Neural progenitor cell (in vitro differentiated cells): Measurements from ENCODE around the gene ADAMTS3. TPM values are rescaled to one million over a fixed set of nuclear protein-coding genes. Genes with fewer than 3 reads are reported as not detected.

Source experiments
- DNase-seq: peaks from one replicate; pipeline ENCODE4 v3.0.0-alpha.2; 2016; ENCODE audit warnings: low spot score
- H2AFZ ChIP-seq: fragments of 200-600 bp; sonication (generic); replicated peaks from 2 replicates; pipeline ENCODE4 v1.6.1; 2016; ENCODE audit warnings: antibody characterized with exemption
- H3F3A ChIP-seq: fragments of 200-600 bp; sonication (generic); 2 replicates; pipeline ENCODE4 v1.6.1; 2016; ENCODE audit warnings: antibody characterized with exemption, low read depth
- H3K27ac ChIP-seq: fragments of 200-600 bp; sonication (generic); 2 replicates; pipeline ENCODE4 v1.5.1; 2016; ENCODE audit warnings: mild to moderate bottlenecking
- H3K27me3 ChIP-seq: fragments of 200-600 bp; sonication (generic); 2 replicates; pipeline ENCODE4 v1.6.1; 2016; ENCODE audit warnings: mild to moderate bottlenecking, moderate library complexity
- H3K36me3 ChIP-seq: fragments of 200-600 bp; sonication (generic); 2 replicates; pipeline ENCODE4 v1.5.1; 2016
- H3K4me1 ChIP-seq: fragments of 200-600 bp; sonication (generic); 2 replicates; pipeline ENCODE4 v1.6.1; 2016; ENCODE audit warnings: mixed run types
- H3K4me2 ChIP-seq: fragments of 200-600 bp; sonication (generic); 2 replicates; pipeline ENCODE4 v1.6.1; 2016
- H3K4me3 ChIP-seq: fragments of 200-600 bp; sonication (generic); 2 replicates; pipeline ENCODE4 v1.5.1; 2016
- H3K79me2 ChIP-seq: fragments of 200-600 bp; sonication (generic); 2 replicates; pipeline ENCODE4 v1.6.1; 2016; ENCODE audit warnings: low read depth
- H3K9ac ChIP-seq: fragments of 200-600 bp; sonication (generic); 2 replicates; pipeline ENCODE4 v1.6.1; 2016
- H3K9me3 ChIP-seq: fragments of 200-600 bp; sonication (generic); 2 replicates; pipeline ENCODE4 v1.5.1; 2016; ENCODE audit warnings: low read depth
- H4K20me1 ChIP-seq: fragments of 200-600 bp; sonication (generic); 2 replicates; pipeline ENCODE4 v1.6.1; 2016; ENCODE audit warnings: low read depth
- H3K27ac Mint-ChIP-seq: 3 replicates; pipeline ENCODE4 v1.8.0; 2021; ENCODE audit warnings: mixed read lengths
- H3K27me3 Mint-ChIP-seq: 2 replicates; pipeline ENCODE4 v1.8.0; 2022; ENCODE audit warnings: low read depth, mild to moderate bottlenecking, inconsistent platforms, moderate library complexity, mixed read lengths; ENCODE audit not compliant: insufficient read depth
- H3K36me3 Mint-ChIP-seq: 3 replicates; pipeline ENCODE4 v1.8.0; 2021; ENCODE audit warnings: mixed read lengths
- H3K4me1 Mint-ChIP-seq: 3 replicates; pipeline ENCODE4 v1.8.0; 2021; ENCODE audit warnings: mixed read lengths
- H3K4me3 Mint-ChIP-seq: 3 replicates; pipeline ENCODE4 v1.8.0; 2021; ENCODE audit warnings: mild to moderate bottlenecking, moderate library complexity, mixed read lengths
- H3K9me3 Mint-ChIP-seq: 3 replicates; pipeline ENCODE4 v1.8.0; 2020; ENCODE audit warnings: mixed read lengths
- EZH2 ChIP-seq: fragments of 200-600 bp; sonication (generic); IDR thresholded peaks from 2 replicates; pipeline ENCODE4 v1.6.1; 2017; ENCODE audit warnings: antibody characterized with exemption, mild to moderate bottlenecking, moderate library complexity
- EZH2phosphoT487 ChIP-seq: fragments of 200-600 bp; sonication (generic); IDR thresholded peaks from 2 replicates; pipeline ENCODE4 v1.6.1; 2017; ENCODE audit warnings: antibody characterized with exemption
- total RNA-seq: library from RNA; depleted of rRNA; stranded (reverse); fragments of >200 nt; gene quantifications from 2 replicates; pipeline ENCODE4 v1.2.3, GENCODE V29; 2015; ENCODE audit warnings: low replicate concordance
- TF ChIP-seq, protein P1 (sequence below): fragments of 200-600 bp; sonication (generic); IDR thresholded peaks from 2 replicates; pipeline ENCODE4 v1.5.1; 2017; ENCODE audit warnings: antibody characterized with exemption, mild to moderate bottlenecking

The ADAMTS3 gene
- total RNA-seq, 1 donor from 2014 or later: 2.1 TPM

GRCh38 chr4:72311291-72311690 lies 257.7 kb downstream of the ADAMTS3 start:
- Histone ChIP-seq H3K27ac (no peak overlapping the region), H3K4me3 (no peak overlapping the region), H3K9me3 (no peaks in the 10 kb centered on the region), H2AFZ (no peak overlapping the region), H3K4me2 (no peak overlapping the region), H4K20me1 (no peaks in the 10 kb centered on the region), H3F3A (peaks cover 9% of the 10 kb centered on the region), H3K36me3 (no peaks in the 10 kb centered on the region), H3K79me2 (no peaks in the 10 kb centered on the region), H3K27me3 (no peaks in the 10 kb centered on the region), H3K9ac (no peak overlapping the region), H3K4me1 (peaks cover 12% of the 10 kb centered on the region)
- H3K4me3 Mint-ChIP-seq: no peak overlapping the region
- H3K9me3 Mint-ChIP-seq: no peaks in the 10 kb centered on the region
- peaks cover 25% of the 10 kb centered on the region for H3K4me1 Mint-ChIP-seq
- DNase-seq: no peak
- H3K27me3 Mint-ChIP-seq: no peaks in the 10 kb centered on the region
- peaks cover 9% of the 10 kb centered on the region for H3K36me3 Mint-ChIP-seq
- peak overlapping the region; percentile 29 for H3K27ac Mint-ChIP-seq
- TF ChIP-seq, protein P1, sequence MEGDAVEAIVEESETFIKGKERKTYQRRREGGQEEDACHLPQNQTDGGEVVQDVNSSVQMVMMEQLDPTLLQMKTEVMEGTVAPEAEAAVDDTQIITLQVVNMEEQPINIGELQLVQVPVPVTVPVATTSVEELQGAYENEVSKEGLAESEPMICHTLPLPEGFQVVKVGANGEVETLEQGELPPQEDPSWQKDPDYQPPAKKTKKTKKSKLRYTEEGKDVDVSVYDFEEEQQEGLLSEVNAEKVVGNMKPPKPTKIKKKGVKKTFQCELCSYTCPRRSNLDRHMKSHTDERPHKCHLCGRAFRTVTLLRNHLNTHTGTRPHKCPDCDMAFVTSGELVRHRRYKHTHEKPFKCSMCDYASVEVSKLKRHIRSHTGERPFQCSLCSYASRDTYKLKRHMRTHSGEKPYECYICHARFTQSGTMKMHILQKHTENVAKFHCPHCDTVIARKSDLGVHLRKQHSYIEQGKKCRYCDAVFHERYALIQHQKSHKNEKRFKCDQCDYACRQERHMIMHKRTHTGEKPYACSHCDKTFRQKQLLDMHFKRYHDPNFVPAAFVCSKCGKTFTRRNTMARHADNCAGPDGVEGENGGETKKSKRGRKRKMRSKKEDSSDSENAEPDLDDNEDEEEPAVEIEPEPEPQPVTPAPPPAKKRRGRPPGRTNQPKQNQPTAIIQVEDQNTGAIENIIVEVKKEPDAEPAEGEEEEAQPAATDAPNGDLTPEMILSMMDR: no peak
- no peak for TF ChIP-seq EZH2phosphoT487
- no peak for TF ChIP-seq EZH2

DNA sequence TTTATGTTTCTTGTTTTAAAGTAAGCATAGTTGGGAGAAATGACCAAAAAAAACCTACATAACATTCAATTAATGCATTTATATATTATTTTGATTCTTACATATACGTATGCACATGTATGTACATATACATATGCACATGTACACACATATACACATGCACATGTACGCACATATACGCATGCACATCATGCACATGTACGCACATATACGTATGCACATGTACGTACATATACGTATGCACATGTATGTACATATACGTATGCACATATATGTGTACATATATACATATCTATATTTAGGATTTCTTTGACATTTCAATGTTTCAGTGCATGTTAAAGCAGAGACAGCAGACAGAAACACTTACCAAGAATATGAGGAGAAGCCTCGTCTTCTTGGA lies 263.4 kb downstream of the ADAMTS3 start:
- no peaks in the 10 kb centered on the region for H3K9me3 ChIP-seq
- no peak overlapping the region for H3K4me3 Mint-ChIP-seq
- no peak overlapping the region for H2AFZ ChIP-seq
- H3F3A ChIP-seq: no peaks in the 10 kb centered on the region
- peaks cover 2% of the 10 kb centered on the region for H3K4me1 Mint-ChIP-seq
- no peaks in the 10 kb centered on the region for H3K79me2 ChIP-seq
- peaks cover 7% of the 10 kb centered on the region for H3K36me3 Mint-ChIP-seq
- H4K20me1 ChIP-seq: no peaks in the 10 kb centered on the region
- H3K4me1 ChIP-seq: no peaks in the 10 kb centered on the region
- no peak overlapping the region for H3K27ac Mint-ChIP-seq
- TF ChIP-seq, protein P1: no peak
- TF ChIP-seq EZH2 (no peak), EZH2phosphoT487 (no peak)
- no peak for DNase-seq
- H3K9me3 Mint-ChIP-seq: no peaks in the 10 kb centered on the region
- H3K4me3 ChIP-seq: no peak overlapping the region
- no peaks in the 10 kb centered on the region for H3K27me3 Mint-ChIP-seq
- H3K27ac ChIP-seq: no peak overlapping the region
- no peaks in the 10 kb centered on the region for H3K27me3 ChIP-seq
- no peak overlapping the region for H3K9ac ChIP-seq
- no peak overlapping the region for H3K4me2 ChIP-seq
- no peaks in the 10 kb centered on the region for H3K36me3 ChIP-seq

DNA sequence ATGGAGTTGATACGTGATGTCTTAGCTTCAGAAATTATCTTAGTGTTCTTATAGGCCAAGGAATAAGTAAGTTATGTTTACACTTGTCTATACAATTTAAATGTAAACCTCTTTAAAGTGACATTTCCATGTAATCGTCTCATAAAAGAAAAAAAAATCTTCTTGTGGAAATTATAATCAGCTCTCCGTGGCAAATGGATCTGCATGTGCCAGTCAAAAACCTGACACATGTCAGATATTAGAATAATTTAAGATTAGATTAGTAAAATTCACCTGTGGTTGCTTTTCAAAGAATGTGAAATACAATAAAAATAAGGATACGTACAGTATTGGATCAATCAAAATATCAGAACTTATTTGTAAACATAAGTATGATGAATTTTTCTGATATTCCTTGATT lies 263.9 kb downstream of the ADAMTS3 start:
- H3K9ac ChIP-seq: no peak overlapping the region
- Mint-ChIP-seq H3K9me3 (no peaks in the 10 kb centered on the region), H3K27ac (no peak overlapping the region), H3K4me1 (peaks cover 2% of the 10 kb centered on the region), H3K27me3 (no peaks in the 10 kb centered on the region), H3K4me3 (no peak overlapping the region), H3K36me3 (peaks cover 5% of the 10 kb centered on the region)
- no peaks in the 10 kb centered on the region for H3K27me3 ChIP-seq
- TF ChIP-seq EZH2 (no peak), EZH2phosphoT487 (no peak)
- TF ChIP-seq, protein P1: no peak
- no peak overlapping the region for H3K27ac ChIP-seq
- no peak overlapping the region for H3K4me2 ChIP-seq
- H4K20me1 ChIP-seq: no peaks in the 10 kb centered on the region
- no peak overlapping the region for H2AFZ ChIP-seq
- no peaks in the 10 kb centered on the region for H3F3A ChIP-seq
- no peaks in the 10 kb centered on the region for H3K4me1 ChIP-seq
- no peak overlapping the region for H3K4me3 ChIP-seq
- no peaks in the 10 kb centered on the region for H3K9me3 ChIP-seq
- DNase-seq: no peak
- H3K79me2 ChIP-seq: no peaks in the 10 kb centered on the region
- no peaks in the 10 kb centered on the region for H3K36me3 ChIP-seq
